Epithelial cell of proximal tubule (primary cell): ENCODE measurements around the gene NID2. TPM values are rescaled to one million over a fixed set of nuclear protein-coding genes. Genes with fewer than 3 reads are reported as not detected.

Experiments
- DNase-seq: peaks from one replicate; pipeline ENCODE4 v3.0.0-alpha.2; 2011; ENCODE audit warnings: low read depth
- H3K4me3 ChIP-seq: 2 replicates; pipeline ENCODE4 v1.5.1; 2011; ENCODE audit warnings: low read depth, mild to moderate bottlenecking, low read length
- total RNA-seq: library from RNA; depleted of rRNA; stranded (reverse); fragments of >200 nt; gene quantifications from 2 replicates; pipeline ENCODE4 v1.2.3, GENCODE V29; 2015
- TF ChIP-seq, protein P1 (sequence below): conservative IDR thresholded peaks from 2 replicates; pipeline ENCODE4 v1.5.1; 2012; ENCODE audit warnings: low read depth, mild to moderate bottlenecking, low read length

Gene NID2
- total RNA-seq, 1 donor from 2014 or later, result 13.5 TPM

DNA sequence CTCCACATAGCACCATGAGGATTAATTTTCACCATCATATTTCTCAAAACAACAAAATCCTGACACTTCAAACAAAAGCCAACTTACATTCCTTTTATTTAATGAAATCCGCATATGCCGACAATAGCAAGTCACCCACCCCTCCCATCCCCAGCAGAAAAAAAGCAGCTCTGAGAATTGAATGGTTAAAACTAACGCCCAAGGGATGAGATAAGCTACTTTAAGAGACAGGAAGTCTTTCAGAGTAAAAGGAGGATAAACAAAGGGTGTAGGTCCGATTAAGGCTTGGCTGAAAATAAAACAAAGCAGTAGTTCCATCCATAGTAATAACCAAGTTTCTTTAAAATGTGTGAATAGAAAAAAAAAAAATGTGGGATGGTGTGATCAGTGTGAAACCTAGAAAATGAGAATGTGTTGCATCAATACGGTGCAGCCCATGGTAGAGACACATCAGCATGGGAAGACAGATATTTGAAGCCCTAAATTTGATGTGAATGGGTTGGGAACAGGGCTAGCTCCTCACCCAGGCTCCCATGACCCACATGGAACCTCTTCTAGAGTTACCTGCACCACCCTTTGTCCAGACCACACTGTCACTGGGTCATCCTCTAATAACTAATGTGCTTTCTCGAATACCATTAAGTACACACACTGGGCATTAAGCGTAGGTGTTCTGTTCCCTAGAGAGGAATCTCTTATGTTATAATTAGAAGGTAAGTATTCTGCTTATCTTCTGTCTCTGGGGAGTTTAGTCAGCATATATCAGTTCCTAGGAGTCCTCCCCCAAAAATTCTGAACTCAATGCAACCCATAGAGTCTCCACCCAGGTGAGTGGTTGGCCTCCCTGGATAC lies 47.8 kb downstream of the NID2 start:
- no peak for DNase-seq
- TF ChIP-seq, protein P1, sequence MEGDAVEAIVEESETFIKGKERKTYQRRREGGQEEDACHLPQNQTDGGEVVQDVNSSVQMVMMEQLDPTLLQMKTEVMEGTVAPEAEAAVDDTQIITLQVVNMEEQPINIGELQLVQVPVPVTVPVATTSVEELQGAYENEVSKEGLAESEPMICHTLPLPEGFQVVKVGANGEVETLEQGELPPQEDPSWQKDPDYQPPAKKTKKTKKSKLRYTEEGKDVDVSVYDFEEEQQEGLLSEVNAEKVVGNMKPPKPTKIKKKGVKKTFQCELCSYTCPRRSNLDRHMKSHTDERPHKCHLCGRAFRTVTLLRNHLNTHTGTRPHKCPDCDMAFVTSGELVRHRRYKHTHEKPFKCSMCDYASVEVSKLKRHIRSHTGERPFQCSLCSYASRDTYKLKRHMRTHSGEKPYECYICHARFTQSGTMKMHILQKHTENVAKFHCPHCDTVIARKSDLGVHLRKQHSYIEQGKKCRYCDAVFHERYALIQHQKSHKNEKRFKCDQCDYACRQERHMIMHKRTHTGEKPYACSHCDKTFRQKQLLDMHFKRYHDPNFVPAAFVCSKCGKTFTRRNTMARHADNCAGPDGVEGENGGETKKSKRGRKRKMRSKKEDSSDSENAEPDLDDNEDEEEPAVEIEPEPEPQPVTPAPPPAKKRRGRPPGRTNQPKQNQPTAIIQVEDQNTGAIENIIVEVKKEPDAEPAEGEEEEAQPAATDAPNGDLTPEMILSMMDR, result no peak
- no peak overlapping the region for H3K4me3 ChIP-seq

DNA sequence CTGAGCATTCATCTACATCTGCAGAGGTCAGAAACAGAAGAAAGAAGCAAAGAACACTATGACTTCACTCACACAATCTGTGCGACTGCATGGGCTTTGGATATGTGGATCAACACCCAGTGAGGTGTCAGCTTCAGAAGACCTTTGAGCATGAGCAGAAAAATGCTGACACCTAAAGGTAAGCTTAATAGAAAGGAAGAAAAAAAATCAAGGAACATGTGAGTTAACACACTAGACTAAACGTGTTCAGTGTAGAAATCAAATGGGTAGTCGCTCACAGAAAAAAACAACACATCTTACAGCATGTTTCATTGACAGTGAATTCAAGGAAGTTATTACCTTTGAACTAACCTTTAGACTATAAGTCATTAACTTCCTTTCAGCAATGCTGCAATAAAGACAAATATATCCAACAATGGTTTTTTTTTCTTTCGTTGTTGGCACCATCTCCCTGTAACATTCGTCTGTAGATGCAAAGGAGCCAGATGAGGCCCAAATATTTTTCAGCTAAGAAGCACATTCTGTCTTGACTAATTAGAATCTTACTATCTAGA lies 48.6 kb downstream of the NID2 start:
- TF ChIP-seq, protein P1, result no peak
- DNase-seq, result no peak
- H3K4me3 ChIP-seq, result no peak overlapping the region

DNA sequence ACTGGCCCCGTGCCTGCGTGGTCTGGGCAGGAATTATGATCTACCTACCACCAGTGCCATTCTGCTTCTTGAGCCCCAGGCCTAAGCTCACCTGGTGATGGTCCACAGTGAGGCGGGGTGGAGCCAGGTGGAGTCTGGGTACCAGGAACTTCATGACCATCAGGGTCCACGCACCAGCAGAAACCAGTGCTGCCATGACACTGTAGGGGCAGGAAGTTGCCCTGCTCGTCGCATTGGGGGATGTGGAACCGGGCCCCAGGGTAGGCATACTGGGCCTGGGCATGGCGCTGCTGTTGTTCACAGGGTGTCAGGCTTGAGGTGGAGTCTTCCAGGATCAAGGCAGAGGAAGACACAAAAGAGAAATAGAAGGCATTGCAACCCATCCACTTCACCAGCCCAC lies 49.9 kb downstream of the NID2 start:
- no peak for DNase-seq
- no peak overlapping the region for H3K4me3 ChIP-seq
- TF ChIP-seq, protein P1, result no peak

DNA sequence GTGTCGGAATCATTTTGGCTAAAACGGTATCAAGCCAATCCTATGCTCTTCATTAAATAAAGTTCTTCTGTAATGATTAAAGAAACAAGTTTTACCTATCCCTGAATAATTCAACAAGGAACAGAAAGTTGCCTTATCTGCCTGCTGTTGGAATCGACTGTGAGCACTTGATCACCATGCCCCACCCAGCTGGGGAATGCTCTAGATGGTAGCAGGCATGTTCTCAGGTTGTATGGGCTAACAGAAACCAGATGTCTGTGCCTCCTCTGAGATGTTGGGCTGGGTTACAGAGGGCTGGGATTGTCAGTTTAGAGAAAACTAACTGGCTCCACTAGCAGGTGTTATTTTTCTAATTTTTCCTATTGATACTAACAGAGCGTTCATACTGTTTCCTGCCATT lies 50.6 kb downstream of the NID2 start:
- H3K4me3 ChIP-seq, result no peak overlapping the region
- DNase-seq, result no peak
- TF ChIP-seq, protein P1, result no peak

DNA sequence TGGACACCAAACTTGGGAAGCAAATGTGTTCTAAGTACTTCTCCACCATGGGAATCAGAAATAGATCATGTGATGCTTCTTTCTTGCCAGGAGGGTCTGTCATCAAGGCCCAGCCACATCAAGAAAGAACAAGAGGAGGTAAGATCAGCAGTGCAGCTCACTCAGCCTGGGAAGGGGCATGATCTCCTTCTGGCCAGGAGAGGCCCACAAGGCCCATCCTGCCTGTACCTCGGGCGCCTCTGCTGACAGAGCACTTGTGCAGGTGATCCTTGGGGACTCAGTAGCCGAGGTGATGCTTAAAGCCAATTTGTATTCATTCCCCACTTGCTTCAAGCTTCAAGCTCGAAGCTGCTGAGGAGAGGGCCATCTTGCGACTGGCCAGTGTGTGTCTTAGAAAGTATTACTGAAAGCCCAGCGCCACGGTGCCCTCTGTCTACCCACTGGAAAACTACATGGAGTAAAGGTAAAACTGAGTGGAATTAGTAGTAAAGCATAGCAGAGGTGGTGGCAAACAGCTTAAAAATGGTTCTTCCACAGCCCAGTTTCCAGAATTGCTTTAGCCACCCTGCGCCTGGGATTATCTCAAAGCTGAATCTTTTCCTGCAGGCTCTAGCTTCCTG lies 53.3 kb downstream of the NID2 start:
- H3K4me3 ChIP-seq, result no peak overlapping the region
- TF ChIP-seq, protein P1, result peak; percentile 64
- DNase-seq, result no peak

DNA sequence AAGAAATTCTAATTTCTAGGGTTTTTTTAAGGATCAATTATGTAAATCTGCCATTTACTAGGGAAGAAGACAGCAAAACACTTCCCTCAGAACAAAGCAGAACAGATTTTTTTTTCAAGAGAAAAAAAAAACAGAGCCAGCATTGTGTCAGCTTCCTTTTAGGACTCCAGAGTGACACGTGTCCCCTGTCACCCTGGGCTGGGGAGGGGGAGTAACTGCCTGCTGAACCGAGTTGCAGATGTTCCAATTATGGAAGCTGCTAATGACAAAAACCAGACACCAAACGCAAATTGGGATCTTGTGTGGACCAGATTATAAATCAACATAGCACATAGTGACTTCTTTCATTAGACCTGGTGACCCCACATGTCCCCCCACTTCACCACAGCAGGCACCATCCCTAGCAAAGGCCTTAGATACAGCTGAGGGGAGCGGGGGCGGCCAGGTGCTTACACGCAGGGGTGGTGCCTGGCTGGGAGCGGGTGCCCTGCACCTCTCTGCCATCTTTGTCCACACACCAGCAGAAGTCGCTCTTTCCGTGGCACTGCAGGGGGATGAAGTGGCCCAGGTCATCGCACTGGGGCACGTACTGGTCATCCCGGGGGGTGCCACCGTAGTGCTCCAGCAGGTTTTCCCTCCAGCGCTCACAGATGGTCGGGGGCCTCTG lies 54.1 kb downstream of the NID2 start:
- TF ChIP-seq, protein P1, result no peak
- H3K4me3 ChIP-seq, result no peak overlapping the region
- DNase-seq, result no peak
